ENCODE results near the gene KRT36. TPM values are rescaled to one million over a fixed set of nuclear protein-coding genes. Genes with fewer than 3 reads are reported as not detected.

The KRT36 gene
- total RNA-seq, 1 donor from 2014 or later = not detected

- Mint-ChIP-seq H3K9me3 (no peaks in the 10 kb centered on the region), H3K36me3 (ENCODE audit: low read depth) (no peaks in the 10 kb centered on the region), H3K27me3 (no peaks in the 10 kb centered on the region), H3K4me1 (peaks cover 13% of the 10 kb centered on the region), H3K27ac (no peak overlapping the region), H3K4me3 (no peak overlapping the region)
- intact Hi-C loops (cut with micrococcal nuclease) = no loop called here
- DNase-seq = no peak
Measured at GRCh38 chr17:41500131-41500911, 10.6 kb upstream of the KRT36 start.

GRCh38 chr17:41499714-41500113 lies 10.0 kb upstream of the KRT36 start:
- Mint-ChIP-seq H3K27ac (no peak overlapping the region), H3K36me3 (ENCODE audit: low read depth) (no peaks in the 10 kb centered on the region), H3K4me1 (peaks cover 13% of the 10 kb centered on the region), H3K27me3 (no peaks in the 10 kb centered on the region), H3K4me3 (no peak overlapping the region), H3K9me3 (no peaks in the 10 kb centered on the region)
- intact Hi-C loops (cut with micrococcal nuclease) = no loop called here
- no peak for DNase-seq

- DNase-seq = no peak
- H3K4me3 Mint-ChIP-seq = no peak overlapping the region
- peaks cover 3% of the 10 kb centered on the region for H3K27me3 Mint-ChIP-seq
- intact Hi-C loops (cut with micrococcal nuclease) = no loop called here
- H3K4me1 Mint-ChIP-seq = peaks cover 13% of the 10 kb centered on the region
- no peak overlapping the region for H3K27ac Mint-ChIP-seq
- H3K9me3 Mint-ChIP-seq = no peaks in the 10 kb centered on the region
- H3K36me3 Mint-ChIP-seq (ENCODE audit: low read depth) = no peaks in the 10 kb centered on the region
Measured at GRCh38 chr17:41498276-41498675, 8.6 kb upstream of the KRT36 start.

GRCh38 chr17:41496803-41497484 lies 7.2 kb upstream of the KRT36 start:
- Mint-ChIP-seq H3K27ac (peak overlapping the region; percentile 30), H3K9me3 (no peaks in the 10 kb centered on the region), H3K4me3 (peak overlapping the region; percentile 17), H3K36me3 (ENCODE audit: low read depth) (no peaks in the 10 kb centered on the region), H3K4me1 (peaks cover 13% of the 10 kb centered on the region), H3K27me3 (peaks cover 4% of the 10 kb centered on the region)
- intact Hi-C loops (cut with micrococcal nuclease) = loop anchor here (2.0 kb wide), 2 partner anchors 588 to 694 kb away; no protein-coding TSS in a partner anchor
- DNase-seq = peak; percentile 91

GRCh38 chr17:41494524-41494923 lies 4.8 kb upstream of the KRT36 start:
- H3K27ac Mint-ChIP-seq = no peak overlapping the region
- H3K27me3 Mint-ChIP-seq = peaks cover 4% of the 10 kb centered on the region
- peaks cover 9% of the 10 kb centered on the region for H3K4me1 Mint-ChIP-seq
- no peak overlapping the region for H3K4me3 Mint-ChIP-seq
- H3K36me3 Mint-ChIP-seq (ENCODE audit: low read depth) = no peaks in the 10 kb centered on the region
- no peak for DNase-seq
- intact Hi-C loops (cut with micrococcal nuclease) = no loop called here
- no peaks in the 10 kb centered on the region for H3K9me3 Mint-ChIP-seq

- Mint-ChIP-seq H3K4me1 (peaks cover 6% of the 10 kb centered on the region), H3K27ac (no peak overlapping the region), H3K36me3 (ENCODE audit: low read depth) (no peaks in the 10 kb centered on the region), H3K27me3 (peaks cover 4% of the 10 kb centered on the region), H3K9me3 (no peaks in the 10 kb centered on the region), H3K4me3 (no peak overlapping the region)
- intact Hi-C loops (cut with micrococcal nuclease) = no loop called here
- no peak for DNase-seq
Measured at GRCh38 chr17:41492771-41493170, 3.1 kb upstream of the KRT36 start.

GRCh38 chr17:41492351-41492750 lies 2.6 kb upstream of the KRT36 start:
- H3K9me3 Mint-ChIP-seq = no peaks in the 10 kb centered on the region
- intact Hi-C loops (cut with micrococcal nuclease) = no loop called here
- no peak overlapping the region for H3K27ac Mint-ChIP-seq
- no peak overlapping the region for H3K4me3 Mint-ChIP-seq
- H3K4me1 Mint-ChIP-seq = peaks cover 6% of the 10 kb centered on the region
- H3K36me3 Mint-ChIP-seq (ENCODE audit: low read depth) = no peaks in the 10 kb centered on the region
- DNase-seq = no peak
- peaks cover 4% of the 10 kb centered on the region for H3K27me3 Mint-ChIP-seq

- no peak overlapping the region for H3K4me3 Mint-ChIP-seq
- H3K27me3 Mint-ChIP-seq = peaks cover 4% of the 10 kb centered on the region
- DNase-seq = no peak
- peaks cover 2% of the 10 kb centered on the region for H3K4me1 Mint-ChIP-seq
- H3K9me3 Mint-ChIP-seq = no peaks in the 10 kb centered on the region
- intact Hi-C loops (cut with micrococcal nuclease) = no loop called here
- no peaks in the 10 kb centered on the region for H3K36me3 Mint-ChIP-seq (ENCODE audit: low read depth)
- no peak overlapping the region for H3K27ac Mint-ChIP-seq
Measured at GRCh38 chr17:41491476-41491875, 1.8 kb upstream of the KRT36 start.

- Mint-ChIP-seq H3K27ac (no peak overlapping the region), H3K9me3 (no peaks in the 10 kb centered on the region), H3K4me1 (no peaks in the 10 kb centered on the region), H3K4me3 (no peak overlapping the region), H3K27me3 (peaks cover 4% of the 10 kb centered on the region), H3K36me3 (ENCODE audit: low read depth) (no peaks in the 10 kb centered on the region)
- intact Hi-C loops (cut with micrococcal nuclease) = loop anchor here (5.0 kb wide), 2 partner anchors 157 to 172 kb away; no protein-coding TSS in a partner anchor
- no peak for DNase-seq
Measured at GRCh38 chr17:41490000-41490990, 585 bp upstream of the KRT36 start.

- Mint-ChIP-seq H3K4me3 (no peak overlapping the region), H3K9me3 (no peaks in the 10 kb centered on the region), H3K27ac (no peak overlapping the region), H3K27me3 (no peaks in the 10 kb centered on the region), H3K4me1 (no peaks in the 10 kb centered on the region), H3K36me3 (ENCODE audit: low read depth) (no peaks in the 10 kb centered on the region)
- peak; percentile 80 for DNase-seq
- intact Hi-C loops (cut with micrococcal nuclease) = loop anchor here (5.0 kb wide), 2 partner anchors 160 to 175 kb away; no protein-coding TSS in a partner anchor
Measured at GRCh38 chr17:41486809-41487530, 2.7 kb downstream of the KRT36 start.

GRCh38 chr17:41486316-41486715 lies 3.4 kb downstream of the KRT36 start:
- intact Hi-C loops (cut with micrococcal nuclease) = loop anchor here (5.0 kb wide), 2 partner anchors 161 to 176 kb away; no protein-coding TSS in a partner anchor
- Mint-ChIP-seq H3K9me3 (no peaks in the 10 kb centered on the region), H3K4me3 (no peak overlapping the region), H3K4me1 (no peaks in the 10 kb centered on the region), H3K36me3 (ENCODE audit: low read depth) (no peaks in the 10 kb centered on the region), H3K27me3 (no peaks in the 10 kb centered on the region), H3K27ac (no peak overlapping the region)
- no peak for DNase-seq

- Mint-ChIP-seq H3K9me3 (no peaks in the 10 kb centered on the region), H3K4me1 (no peaks in the 10 kb centered on the region), H3K27ac (no peak overlapping the region), H3K36me3 (ENCODE audit: low read depth) (no peaks in the 10 kb centered on the region), H3K4me3 (no peak overlapping the region), H3K27me3 (no peaks in the 10 kb centered on the region)
- intact Hi-C loops (cut with micrococcal nuclease) = loop anchor here (5.0 kb wide), 2 partner anchors 162 to 177 kb away; no protein-coding TSS in a partner anchor
- DNase-seq = no peak
Measured at GRCh38 chr17:41484920-41485904, 4.5 kb downstream of the KRT36 start.
